HG03378 (cell line): ENCODE data around the gene ZNF862.
"Not testable (repeated sequence)": the region's sequence is repeated elsewhere in the genome, so short reads cannot be mapped to it uniquely, and the experiment has no call there.

Experiments used
- ATAC-seq: cut with Tn5 transposase; IDR thresholded peaks from one replicate; pipeline ENCODE4 v1.9.1; 2021; ENCODE audit warnings: mild to moderate bottlenecking, moderate library complexity; ENCODE audit not compliant: unreplicated experiment

The ZNF862 gene

GRCh38 chr7:149823631-149824199, 14.5 kb upstream of the ZNF862 start:
- ATAC-seq = no peak

DNA sequence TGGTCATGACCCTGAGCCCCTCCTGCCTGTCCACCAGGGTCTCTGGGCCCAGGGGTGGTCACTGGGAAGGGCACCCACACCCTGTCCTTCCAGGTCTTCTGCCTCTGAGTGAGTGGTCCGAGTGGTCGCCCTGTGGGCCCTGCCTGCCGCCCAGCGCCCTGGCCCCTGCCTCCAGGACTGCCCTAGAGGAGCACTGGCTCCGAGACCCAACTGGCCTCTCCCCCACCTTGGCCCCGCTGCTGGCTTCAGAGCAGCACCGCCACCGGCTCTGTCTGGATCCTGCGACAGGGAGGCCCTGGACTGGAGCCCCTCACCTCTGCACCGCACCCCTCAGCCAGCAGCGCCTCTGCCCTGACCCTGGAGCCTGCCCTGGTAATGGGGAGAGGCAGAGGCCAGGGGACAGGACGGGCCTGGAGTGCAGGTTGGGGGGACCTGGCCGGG, 13.9 kb upstream of the ZNF862 start:
- no peak for ATAC-seq

- ATAC-seq = no peak
Measured at GRCh38 chr7:149824748-149825566, 13.2 kb upstream of the ZNF862 start.

- ATAC-seq = no peak
Measured at GRCh38 chr7:149825567-149826343, 12.4 kb upstream of the ZNF862 start.

DNA sequence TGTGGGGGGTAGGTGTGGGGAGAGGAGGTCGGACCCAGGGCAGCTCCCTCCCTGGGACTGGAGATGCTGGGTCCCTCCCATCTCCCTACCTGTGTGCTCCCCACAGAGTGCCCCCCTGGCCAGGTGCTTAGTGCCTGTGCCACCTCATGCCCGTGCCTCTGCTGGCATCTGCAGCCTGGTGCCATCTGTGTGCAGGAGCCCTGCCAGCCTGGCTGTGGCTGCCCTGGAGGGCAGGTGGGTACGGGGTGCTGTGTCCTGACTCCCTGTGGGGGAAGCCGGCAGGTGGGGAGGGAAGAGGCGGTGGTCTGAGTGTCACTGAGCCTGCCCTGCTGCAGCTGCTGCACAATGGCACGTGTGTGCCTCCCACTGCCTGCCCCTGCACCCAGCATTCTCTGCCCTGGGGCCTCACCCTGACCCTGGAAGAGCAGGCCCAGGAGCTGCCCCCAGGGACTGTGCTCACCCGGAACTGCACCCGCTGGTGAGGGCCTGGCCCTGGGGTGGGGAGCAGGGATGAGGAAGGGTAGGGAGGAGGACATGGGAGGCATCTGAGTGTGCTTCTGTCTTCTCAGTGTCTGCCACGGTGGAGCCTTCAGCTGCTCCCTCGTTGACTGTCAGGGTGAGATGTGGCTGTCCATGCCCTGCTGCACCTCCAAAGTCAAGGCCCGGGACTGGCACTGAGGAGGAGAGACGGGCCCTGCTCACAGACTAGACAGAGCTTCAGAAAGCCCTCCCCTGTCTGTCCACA, 11.7 kb upstream of the ZNF862 start:
- no peak for ATAC-seq

DNA sequence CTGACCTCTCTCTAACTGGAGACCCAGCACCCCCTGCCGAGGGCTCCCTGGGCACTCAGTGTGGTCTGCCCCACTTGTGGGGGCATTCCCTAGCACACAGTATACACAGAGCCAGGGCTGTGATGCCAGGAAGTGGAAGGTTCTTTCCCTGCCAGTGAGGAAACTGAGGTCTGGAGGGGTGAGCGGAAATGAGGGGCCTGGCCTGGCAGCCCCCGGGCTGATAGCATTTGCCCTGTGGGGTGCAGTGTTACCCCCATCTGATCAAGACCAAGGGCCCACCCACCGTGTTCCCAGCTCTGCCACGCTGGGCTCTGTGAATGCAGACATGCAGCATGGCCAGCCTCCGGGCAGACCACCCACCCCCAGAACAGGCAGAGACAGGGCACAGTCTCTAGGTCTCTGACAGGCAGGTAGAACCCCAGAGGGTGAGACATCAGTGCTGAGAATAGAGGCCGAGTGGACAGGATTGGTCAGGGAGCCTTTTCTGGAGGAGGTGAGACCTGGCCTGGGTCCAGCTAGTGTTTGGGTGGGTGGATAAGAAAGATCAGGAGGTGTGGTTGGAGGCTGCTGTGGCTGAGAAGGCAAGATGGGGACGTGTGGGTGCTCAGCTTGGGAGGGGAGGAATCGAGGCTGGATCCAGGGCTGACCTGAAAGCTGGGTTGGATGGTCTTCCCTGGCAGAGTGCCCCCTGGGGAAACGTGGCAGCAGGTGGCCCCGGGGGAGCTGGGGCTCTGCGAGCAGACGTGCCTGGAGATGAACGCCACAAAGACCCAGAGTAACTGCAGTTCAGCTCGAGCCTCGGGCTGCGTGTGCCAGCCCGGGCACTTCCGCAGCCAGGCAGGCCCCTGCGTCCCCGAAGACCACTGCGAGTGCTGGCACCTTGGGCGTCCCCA, 10.8 kb upstream of the ZNF862 start:
- no peak for ATAC-seq

- no peak for ATAC-seq
Measured at GRCh38 chr7:149828357-149829309, 9.5 kb upstream of the ZNF862 start.

GRCh38 chr7:149830527-149830926, 7.6 kb upstream of the ZNF862 start:
- ATAC-seq = not testable (repeated sequence)

- ATAC-seq = no peak
Measured at GRCh38 chr7:149830997-149831740, 7.0 kb upstream of the ZNF862 start.

DNA sequence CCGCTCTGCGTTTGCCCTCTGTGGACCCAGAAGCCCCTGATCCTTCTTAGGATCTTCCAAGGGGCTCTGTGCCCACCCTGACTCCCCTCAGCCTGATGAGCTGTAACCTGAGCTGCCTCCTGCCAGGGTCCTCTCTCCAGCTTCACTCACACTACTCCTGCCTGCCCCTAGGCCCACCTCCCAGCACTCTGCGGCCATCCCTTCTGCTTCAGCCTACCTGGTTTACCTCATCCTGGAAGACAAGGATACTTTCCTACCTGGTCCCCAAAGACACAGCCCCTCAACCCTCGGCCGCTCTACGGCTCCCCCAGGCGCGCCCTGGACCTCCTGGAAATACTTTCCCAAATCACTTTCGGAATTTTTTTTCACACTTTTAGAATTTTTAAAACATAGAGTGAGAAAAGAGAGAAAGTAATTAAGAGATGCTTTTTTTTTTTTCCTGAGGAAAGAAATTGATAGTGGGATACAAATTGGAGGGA, 6.4 kb upstream of the ZNF862 start:
- no peak for ATAC-seq

DNA sequence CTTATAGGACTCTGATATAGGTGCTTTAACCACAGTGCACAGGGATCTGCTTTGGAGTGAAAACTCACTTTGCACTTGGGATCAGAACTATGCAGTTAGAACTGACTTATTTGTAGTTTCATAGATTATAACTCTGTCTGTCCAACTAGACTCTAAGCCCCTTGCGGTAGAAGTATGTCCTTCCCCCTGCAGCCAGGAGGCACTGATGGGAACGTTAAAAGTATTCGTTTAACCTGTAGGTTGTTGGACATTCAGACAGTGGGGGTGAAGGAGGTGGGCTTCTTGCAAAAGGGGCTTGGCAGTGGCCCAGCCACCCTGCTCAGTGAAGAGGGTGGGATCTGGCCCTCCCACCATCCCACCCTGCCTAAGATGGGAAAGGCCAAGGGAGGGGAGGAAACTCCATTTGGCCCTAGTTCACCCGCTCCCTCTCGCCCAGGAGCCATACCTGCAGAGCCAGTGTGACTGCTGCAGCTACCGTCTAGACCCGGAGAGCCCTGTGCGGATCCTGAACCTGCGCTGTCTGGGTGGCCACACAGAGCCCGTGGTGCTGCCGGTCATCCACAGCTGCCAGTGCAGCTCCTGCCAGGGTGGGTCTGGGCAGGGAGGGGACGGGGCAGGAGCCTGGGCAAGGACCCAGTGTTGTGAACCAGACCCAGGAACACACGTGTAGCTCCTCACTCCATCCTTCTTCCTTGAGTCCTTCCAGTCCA, 5.7 kb upstream of the ZNF862 start:
- no peak for ATAC-seq

- no peak for ATAC-seq
Measured at GRCh38 chr7:149833495-149834130, 4.6 kb upstream of the ZNF862 start.

- no peak for ATAC-seq
Measured at GRCh38 chr7:149834601-149835000, 3.6 kb upstream of the ZNF862 start.

- no peak for ATAC-seq
Measured at GRCh38 chr7:149836434-149836833, 1.7 kb upstream of the ZNF862 start.

GRCh38 chr7:149837564-149838223, 481 bp upstream of the ZNF862 start:
- no peak for ATAC-seq

- ATAC-seq = no peak
Measured at GRCh38 chr7:149838992-149839408, 825 bp downstream of the ZNF862 start.
